Endothelial cell of umbilical vein (primary cell): ENCODE data around the gene SMYD4. TPM values are rescaled to one million over a fixed set of nuclear protein-coding genes. Genes with fewer than 3 reads are reported as not detected.

Experiments
- BruUV-seq: library from RNA; stranded (reverse); fragments of 400-500 nt; replicated peaks from 2 replicates; lab custom pipeline; 2021; lab: Mats Ljungman, UMichigan
- CTCF ChIA-PET: fragments of 300-600, 350-600 bp; sonication (Branson Sonifier 250); formaldehyde crosslinking; loops from one replicate; lab custom pipeline; 2021; ENCODE audit warnings: antibody characterized with exemption, inconsistent platforms; lab: Charles Lee
- POLR2A ChIA-PET: fragments of 300-600, 350-600 bp; sonication (Branson Sonifier 250); formaldehyde crosslinking; loops from one replicate; lab custom pipeline; 2021; ENCODE audit warnings: antibody characterized with exemption, inconsistent platforms; lab: Charles Lee
- DNase-seq: peaks from one replicate; pipeline ENCODE4 v3.0.0-alpha.2; 2011; ENCODE audit warnings: low read depth, low spot score
- FAIRE-seq: peaks from 2 replicates; lab custom pipeline; 2011; peaks lifted over from hg19 to GRCh38; lab: Jason Lieb, UNC
- H2AFZ ChIP-seq: 2 replicates; pipeline ENCODE4 v1.6.0; 2012; ENCODE audit warnings: low read depth, low read length, control low read depth, inconsistent platforms
- H3K27ac ChIP-seq: 2 replicates; pipeline ENCODE4 v1.5.1; 2011; ENCODE audit warnings: low read depth, mild to moderate bottlenecking, control low read depth, low read length, moderate library complexity; ENCODE audit not compliant: insufficient read depth
- H3K27me3 ChIP-seq, 2 experiments: 2 replicates each; pipeline versions ENCODE4 v1.6.0 to v1.6.1; 2011; ENCODE audit warnings: low read length in 2 of 2, mixed read lengths in 1 of 2; ENCODE audit not compliant: control insufficient read depth in 2 of 2, insufficient read depth in 2 of 2
- H3K36me3 ChIP-seq, 2 experiments: 2 replicates in 1 of 2; 3 replicates in 1 of 2; pipeline ENCODE4 v1.5.1; 2011; ENCODE audit warnings: low read length in 2 of 2, mild to moderate bottlenecking in 1 of 2, moderate library complexity in 1 of 2; ENCODE audit not compliant: control insufficient read depth in 2 of 2, insufficient read depth in 2 of 2; ENCODE audit errors: extremely low read depth in 1 of 2
- H3K4me1 ChIP-seq: 3 replicates; pipeline ENCODE4 v1.5.1; 2011; ENCODE audit warnings: mild to moderate bottlenecking, low read length; ENCODE audit not compliant: control insufficient read depth, insufficient read depth; ENCODE audit errors: extremely low read depth
- H3K4me2 ChIP-seq: 2 replicates; pipeline ENCODE4 v1.6.1; 2011; ENCODE audit warnings: low read length, control low read depth, mixed read lengths; ENCODE audit not compliant: insufficient read depth
- H3K4me3 ChIP-seq, 3 experiments: fragments of 200-600 bp in 1 of 3; sonication (generic), shearing (Covaris generic) in 1 of 3; replicated peaks in 1 of 3; 2 replicates each; pipeline ENCODE4 v1.5.1; 2011 to 2016; ENCODE audit warnings: control low read depth in 3 of 3, low read length in 3 of 3, mild to moderate bottlenecking in 2 of 3, inconsistent platforms in 1 of 3, low read depth in 1 of 3, moderate library complexity in 1 of 3; ENCODE audit not compliant: insufficient read depth in 1 of 3
- H3K79me2 ChIP-seq: 2 replicates; pipeline ENCODE4 v1.6.0; 2012; ENCODE audit warnings: low read length, inconsistent platforms; ENCODE audit not compliant: control insufficient read depth, insufficient read depth
- H3K9ac ChIP-seq: replicated peaks from 2 replicates; pipeline ENCODE3; 2011; ENCODE audit warnings: low read length, control low read depth; ENCODE audit not compliant: insufficient read depth; ENCODE audit errors: extremely low read depth
- H3K9me1 ChIP-seq: replicated peaks from 3 replicates; pipeline ENCODE4 v1.6.0; 2011; ENCODE audit warnings: mild to moderate bottlenecking, low read length; ENCODE audit not compliant: control insufficient read depth, insufficient read depth; ENCODE audit errors: extremely low read depth
- H3K9me3 ChIP-seq: replicated peaks from 2 replicates; pipeline ENCODE4 v1.5.1; 2012; ENCODE audit warnings: low read length, inconsistent platforms; ENCODE audit not compliant: control insufficient read depth, insufficient read depth
- H4K20me1 ChIP-seq: replicated peaks from 2 replicates; pipeline ENCODE3; 2011; ENCODE audit warnings: mild to moderate bottlenecking, low read length; ENCODE audit not compliant: control insufficient read depth, insufficient read depth; ENCODE audit errors: extremely low read depth
- EZH2 ChIP-seq: IDR thresholded peaks from 2 replicates; pipeline ENCODE4 v1.6.1; 2012; ENCODE audit warnings: borderline replicate concordance, low read depth, mild to moderate bottlenecking, moderate library complexity, low read length, inconsistent platforms; ENCODE audit not compliant: severe bottlenecking
- FOS ChIP-seq: IDR thresholded peaks from 2 replicates; pipeline ENCODE4 v1.6.1; 2011; ENCODE audit warnings: mild to moderate bottlenecking, low read length, moderate library complexity, borderline replicate concordance; ENCODE audit not compliant: insufficient read depth
- MYC ChIP-seq: IDR thresholded peaks from one replicate; pipeline ENCODE4 v1.6.1; 2011; ENCODE audit warnings: mild to moderate bottlenecking, low read depth, low read length
- POLR2AphosphoS5 ChIP-seq: IDR thresholded peaks from 2 replicates; pipeline ENCODE4 v1.6.1; 2012; ENCODE audit warnings: low read depth, mild to moderate bottlenecking, control low read depth, low read length, moderate library complexity; ENCODE audit not compliant: insufficient read depth
- dilution Hi-C: fragments of 300-500 bp; cut with MboI; formaldehyde crosslinking; loops from one replicate; pipeline ENCODE4 v1.15.0; 2019; ENCODE audit warnings: low sequenced_read_pairs; ENCODE audit not compliant: extremely low pct_ligation_motif_present
- intact Hi-C: fragments of 100-400 bp; cut with micrococcal nuclease; formaldehyde crosslinking; loops from one replicate; pipeline ENCODE4 v1.10.0; 2022
- polyA plus RNA-seq, 4 experiments: library from polyadenylated mRNA; depleted of rRNA in 3 of 4; stranded (reverse) in 3 of 4; unstranded in 1 of 4; fragments of >200 nt; gene quantifications; 2 replicates each; pipeline versions ENCODE4 v1.2.1 to v1.2.3, GENCODE V29; 2011 to 2012; ENCODE audit warnings: missing spikeins in 1 of 4
- total RNA-seq: library from RNA; stranded (reverse); gene quantifications from 2 replicates; pipeline ENCODE4 v1.2.3, GENCODE V29; 2021
- TF ChIP-seq, protein P1 (sequence below): IDR thresholded peaks from 2 replicates; pipeline ENCODE4 v1.6.1; 2011; ENCODE audit not compliant: insufficient read depth, insufficient read length
- TF ChIP-seq, protein P2 (sequence below), 2 donors: IDR thresholded peaks; 1 replicate in 1 of 2; 2 replicates in 1 of 2; pipeline ENCODE4 v1.5.1; 2011; ENCODE audit warnings: low read length in 2 of 2, mild to moderate bottlenecking in 2 of 2, moderate library complexity in 2 of 2, control low read depth in 1 of 2, inconsistent platforms in 1 of 2, low read depth in 1 of 2; ENCODE audit not compliant: insufficient read depth in 1 of 2; ENCODE audit errors: extremely low read depth in 1 of 2

SMYD4 gene
- total and polyA plus RNA-seq, 2 donors (not counting 3 experiments of a cell fraction or from before 2014, with no cell fraction given), result 6.0 to 14.6 TPM

GRCh38 chr17:1743088-1743439 lies 86.6 kb downstream of the SMYD4 start:
- dilution Hi-C loops, result no loop called here
- CTCF ChIA-PET, result interaction anchor here (0.7 to 1.9 kb wide), 3 partner anchors 10 to 41 kb away, joined by 3 to 8 read pairs (median 8); no protein-coding TSS in a partner anchor

More at GRCh38 chr17:1743088-1743439, 86.6 kb downstream of the SMYD4 start:
- intact Hi-C loops, result no loop called here
- Histone ChIP-seq H3K79me2 (no peaks in the 10 kb centered on the region), H3K4me1 (no peaks in the 10 kb centered on the region), H3K9me1 (no peaks in the 10 kb centered on the region), H3K9ac (no peak overlapping the region), H3K4me3 (no peak overlapping the region), H3K27ac (no peak overlapping the region), H3K9me3 (no peaks in the 10 kb centered on the region), H2AFZ (no peak overlapping the region), H3K36me3 (no peaks in the 10 kb centered on the region), H3K27me3 (no peaks in the 10 kb centered on the region), H4K20me1 (no peaks in the 10 kb centered on the region), H3K4me2 (no peak overlapping the region)
- BruUV-seq, result no TSS peak
- no peak for TF ChIP-seq FOS
- TF ChIP-seq, protein P1, sequence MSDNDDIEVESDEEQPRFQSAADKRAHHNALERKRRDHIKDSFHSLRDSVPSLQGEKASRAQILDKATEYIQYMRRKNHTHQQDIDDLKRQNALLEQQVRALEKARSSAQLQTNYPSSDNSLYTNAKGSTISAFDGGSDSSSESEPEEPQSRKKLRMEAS, result no peak
- TF ChIP-seq POLR2AphosphoS5, result no peak
- TF ChIP-seq MYC, result no peak
- no peak for TF ChIP-seq EZH2
- TF ChIP-seq, protein P2, sequence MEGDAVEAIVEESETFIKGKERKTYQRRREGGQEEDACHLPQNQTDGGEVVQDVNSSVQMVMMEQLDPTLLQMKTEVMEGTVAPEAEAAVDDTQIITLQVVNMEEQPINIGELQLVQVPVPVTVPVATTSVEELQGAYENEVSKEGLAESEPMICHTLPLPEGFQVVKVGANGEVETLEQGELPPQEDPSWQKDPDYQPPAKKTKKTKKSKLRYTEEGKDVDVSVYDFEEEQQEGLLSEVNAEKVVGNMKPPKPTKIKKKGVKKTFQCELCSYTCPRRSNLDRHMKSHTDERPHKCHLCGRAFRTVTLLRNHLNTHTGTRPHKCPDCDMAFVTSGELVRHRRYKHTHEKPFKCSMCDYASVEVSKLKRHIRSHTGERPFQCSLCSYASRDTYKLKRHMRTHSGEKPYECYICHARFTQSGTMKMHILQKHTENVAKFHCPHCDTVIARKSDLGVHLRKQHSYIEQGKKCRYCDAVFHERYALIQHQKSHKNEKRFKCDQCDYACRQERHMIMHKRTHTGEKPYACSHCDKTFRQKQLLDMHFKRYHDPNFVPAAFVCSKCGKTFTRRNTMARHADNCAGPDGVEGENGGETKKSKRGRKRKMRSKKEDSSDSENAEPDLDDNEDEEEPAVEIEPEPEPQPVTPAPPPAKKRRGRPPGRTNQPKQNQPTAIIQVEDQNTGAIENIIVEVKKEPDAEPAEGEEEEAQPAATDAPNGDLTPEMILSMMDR (IDR thresholded peaks at IDR 0.05; ENCODE audit: extremely low read depth in 1 of 2, insufficient read depth in 1 of 2, low read depth in 1 of 2, low read length in 2 of 2), result no peak
- FAIRE-seq, result no peak
- no peak for DNase-seq
- POLR2A ChIA-PET, result no interaction called here
